ENCODE results near the gene SULT1C3.

The SULT1C3 gene

DNA sequence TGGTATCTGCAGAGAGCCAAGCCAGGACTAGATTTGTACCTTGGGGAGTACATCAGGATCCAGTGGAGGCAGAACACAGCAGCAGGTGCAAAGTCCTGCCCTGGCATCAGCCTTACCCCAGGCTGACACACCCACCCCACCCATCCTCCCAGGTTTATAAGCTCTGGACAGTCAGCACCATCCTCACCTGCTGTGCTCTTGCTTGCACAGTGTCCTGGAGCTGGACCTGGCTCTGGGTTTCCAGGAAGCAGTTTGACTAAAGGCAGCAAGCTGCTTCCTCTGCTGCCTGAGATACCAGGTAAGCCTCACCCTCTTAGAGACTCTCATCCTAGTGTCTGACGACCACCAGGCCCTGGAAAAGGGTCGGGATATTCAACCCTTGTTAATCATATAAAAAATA is at the start of gene SULT1C3:
SULT1C3 (plus strand) TSS at position 183 of the 400 bp plus-strand sequence. CDS start 7,227 bp downstream, outside the sequence.
- Mint-ChIP-seq H3K27ac (no peak within 1 kb of the TSS), H3K36me3 (no peaks in the 10 kb centered on the region), H3K4me1 (no peaks in the 10 kb centered on the region), H3K9me3 (peaks cover 0 to 7% of the 10 kb centered on the region in 2 donors), H3K27me3 (no peaks in the 10 kb centered on the region), H3K4me3 (no peak within 1 kb of the TSS)
- DNase-seq (no peak), ATAC-seq (replicated peaks) (no peak)

GRCh38 chr2:108193251-108193650 is 46.5 kb upstream of the SULT1C3 start:
- Mint-ChIP-seq H3K27me3 (peaks cover 0 to 12% of the 10 kb centered on the region in 2 donors), H3K27ac (no peak overlapping the region), H3K4me1 (no peaks in the 10 kb centered on the region), H3K36me3 (no peaks in the 10 kb centered on the region), H3K4me3 (no peak overlapping the region), H3K9me3 (peaks cover 0 to 3% of the 10 kb centered on the region in 2 donors)
- DNase-seq (no peak), ATAC-seq (replicated peaks) (no peak)

- ATAC-seq (replicated peaks) (no peak), DNase-seq (no peak)
- H3K27ac Mint-ChIP-seq: no peak overlapping the region
These were observed 45.2 kb upstream of the SULT1C3 start for GRCh38 chr2:108194409-108195132.

DNA sequence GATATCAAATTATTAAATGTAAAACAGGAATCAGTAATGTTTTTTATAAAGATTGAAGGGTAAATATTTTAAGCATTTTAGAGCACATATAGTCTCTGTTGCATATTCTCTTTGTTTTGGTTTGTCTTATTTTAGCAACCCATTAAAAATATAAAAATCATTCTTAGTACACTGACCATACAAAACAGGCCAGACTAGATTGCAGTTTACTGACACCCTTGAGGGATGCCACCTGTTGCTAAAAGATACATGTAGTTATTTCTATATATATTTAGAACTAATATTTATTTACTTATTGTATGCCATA is 44.7 kb upstream of the SULT1C3 start:
- Mint-ChIP-seq H3K4me1 (no peaks in the 10 kb centered on the region), H3K4me3 (no peak overlapping the region), H3K27me3 (peaks cover 0 to 12% of the 10 kb centered on the region in 2 donors), H3K36me3 (no peaks in the 10 kb centered on the region), H3K27ac (no peak overlapping the region), H3K9me3 (peaks cover 0 to 3% of the 10 kb centered on the region in 2 donors)
- DNase-seq (no peak), ATAC-seq (replicated peaks) (no peak)

More at GRCh38 chr2:108194409-108195132, 45.2 kb upstream of the SULT1C3 start:
- peaks cover 0 to 12% of the 10 kb centered on the region in 2 donors for H3K27me3 Mint-ChIP-seq
- peaks cover 0 to 3% of the 10 kb centered on the region in 2 donors for H3K9me3 Mint-ChIP-seq
- no peak overlapping the region for H3K4me3 Mint-ChIP-seq
- H3K36me3 Mint-ChIP-seq: no peaks in the 10 kb centered on the region
- no peaks in the 10 kb centered on the region for H3K4me1 Mint-ChIP-seq

DNA sequence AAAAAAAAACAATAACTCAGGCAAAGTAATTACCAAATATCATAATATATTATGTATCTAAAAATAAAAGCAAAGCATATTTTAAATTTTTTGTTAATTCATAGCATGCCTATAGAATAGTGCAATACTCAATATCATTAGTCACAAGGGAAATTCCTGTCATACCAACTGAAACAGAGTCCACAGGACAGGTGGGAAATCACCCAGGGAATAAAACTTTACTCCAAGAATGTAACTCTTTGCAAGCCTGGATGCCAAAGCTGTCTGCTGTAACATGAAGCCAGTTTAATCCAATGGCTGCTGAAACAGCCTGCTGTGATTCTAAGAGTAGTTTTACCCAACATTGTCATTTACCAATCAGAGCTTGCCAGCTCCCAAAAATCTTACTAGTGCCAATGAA is 40.0 kb upstream of the SULT1C3 start:
- H3K27me3 Mint-ChIP-seq: no peaks in the 10 kb centered on the region
- H3K4me3 Mint-ChIP-seq: no peak overlapping the region
- peaks cover 0 to 2% of the 10 kb centered on the region in 2 donors for H3K36me3 Mint-ChIP-seq
- no peak for ATAC-seq (replicated peaks)
- DNase-seq: no peak
- peaks cover 17% of the 10 kb centered on the region in 2 donors for H3K9me3 Mint-ChIP-seq
- H3K27ac Mint-ChIP-seq: no peak overlapping the region
- H3K4me1 Mint-ChIP-seq: no peaks in the 10 kb centered on the region

DNA sequence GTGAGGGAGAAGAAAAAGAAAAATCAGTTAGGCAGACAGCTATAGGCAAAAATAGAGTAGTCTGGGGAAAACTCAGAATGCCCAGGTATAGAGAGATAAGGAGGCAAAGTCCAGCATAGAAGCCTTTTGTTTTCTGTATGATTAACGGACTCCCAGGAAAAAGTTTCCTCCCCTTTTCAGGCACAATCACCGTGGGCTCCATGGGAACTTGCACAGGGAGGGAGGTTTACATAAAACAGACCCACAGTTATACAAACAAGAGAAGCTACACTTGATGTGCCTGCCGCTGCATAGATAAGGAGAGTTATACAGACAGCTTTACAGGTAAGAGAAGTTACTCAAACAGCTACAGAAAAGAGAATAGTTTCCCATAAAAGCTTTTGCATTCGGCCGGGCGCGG is 39.2 kb upstream of the SULT1C3 start:
- no peaks in the 10 kb centered on the region for H3K27me3 Mint-ChIP-seq
- no peaks in the 10 kb centered on the region for H3K4me1 Mint-ChIP-seq
- peaks cover 17% of the 10 kb centered on the region in 2 donors for H3K9me3 Mint-ChIP-seq
- ATAC-seq (replicated peaks): no peak
- H3K4me3 Mint-ChIP-seq: no peak overlapping the region
- H3K36me3 Mint-ChIP-seq: peaks cover 0 to 2% of the 10 kb centered on the region in 2 donors
- DNase-seq: no peak
- H3K27ac Mint-ChIP-seq: no peak overlapping the region

GRCh38 chr2:108212671-108213070 is 27.1 kb upstream of the SULT1C3 start:
- Mint-ChIP-seq H3K9me3 (peaks cover 14% of the 10 kb centered on the region in 2 donors), H3K4me3 (no peak overlapping the region), H3K4me1 (peaks cover 2 to 7% of the 10 kb centered on the region in 2 donors), H3K27me3 (peaks cover 5 to 6% of the 10 kb centered on the region in 2 donors), H3K27ac (no peak overlapping the region), H3K36me3 (no peaks in the 10 kb centered on the region)
- no peak for ATAC-seq (replicated peaks)
- DNase-seq: no peak

GRCh38 chr2:108215794-108216211 is 24.0 kb upstream of the SULT1C3 start:
- H3K36me3 Mint-ChIP-seq: no peaks in the 10 kb centered on the region
- peaks cover 2 to 7% of the 10 kb centered on the region in 2 donors for H3K4me1 Mint-ChIP-seq
- DNase-seq (no peak), ATAC-seq (replicated peaks) (no peak)
- H3K27ac Mint-ChIP-seq: no peak overlapping the region
- peaks cover 0 to 2% of the 10 kb centered on the region in 2 donors for H3K9me3 Mint-ChIP-seq
- no peaks in the 10 kb centered on the region for H3K27me3 Mint-ChIP-seq
- no peak overlapping the region for H3K4me3 Mint-ChIP-seq

GRCh38 chr2:108217211-108217610 is 22.6 kb upstream of the SULT1C3 start:
- ATAC-seq (replicated peaks) (no peak), DNase-seq (no peak)
- H3K9me3 Mint-ChIP-seq: peaks cover 0 to 2% of the 10 kb centered on the region in 2 donors
- no peaks in the 10 kb centered on the region for H3K36me3 Mint-ChIP-seq
- no peak overlapping the region for H3K27ac Mint-ChIP-seq
- H3K4me3 Mint-ChIP-seq: no peak overlapping the region
- no peaks in the 10 kb centered on the region for H3K4me1 Mint-ChIP-seq
- H3K27me3 Mint-ChIP-seq: no peaks in the 10 kb centered on the region

DNA sequence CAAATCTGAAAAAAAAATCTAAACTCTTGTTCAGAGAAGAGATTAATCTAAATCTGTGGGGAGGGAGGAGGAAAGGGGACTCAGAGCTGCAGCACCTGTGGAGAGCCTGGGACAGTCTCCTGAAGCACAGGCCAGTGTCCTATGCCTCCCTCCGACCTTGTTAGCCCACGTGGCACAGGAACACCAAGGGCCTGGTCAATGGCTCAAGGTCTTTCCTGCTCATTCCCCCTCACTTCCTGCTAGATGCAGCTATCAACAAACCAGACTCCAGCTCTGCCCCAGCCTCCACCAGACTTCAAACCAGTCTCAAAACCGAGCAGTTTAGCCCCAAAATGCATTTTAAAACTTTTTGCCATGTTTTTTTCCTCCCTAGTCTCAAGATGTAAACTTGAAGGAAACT is 20.1 kb upstream of the SULT1C3 start:
- ATAC-seq (replicated peaks) (no peak), DNase-seq (no peak)
- H3K27ac Mint-ChIP-seq: no peak overlapping the region
- no peaks in the 10 kb centered on the region for H3K4me1 Mint-ChIP-seq
- H3K27me3 Mint-ChIP-seq: no peaks in the 10 kb centered on the region
- H3K9me3 Mint-ChIP-seq: peaks cover 11 to 14% of the 10 kb centered on the region in 2 donors
- H3K36me3 Mint-ChIP-seq: peaks cover 0 to 4% of the 10 kb centered on the region in 2 donors
- no peak overlapping the region for H3K4me3 Mint-ChIP-seq

DNA sequence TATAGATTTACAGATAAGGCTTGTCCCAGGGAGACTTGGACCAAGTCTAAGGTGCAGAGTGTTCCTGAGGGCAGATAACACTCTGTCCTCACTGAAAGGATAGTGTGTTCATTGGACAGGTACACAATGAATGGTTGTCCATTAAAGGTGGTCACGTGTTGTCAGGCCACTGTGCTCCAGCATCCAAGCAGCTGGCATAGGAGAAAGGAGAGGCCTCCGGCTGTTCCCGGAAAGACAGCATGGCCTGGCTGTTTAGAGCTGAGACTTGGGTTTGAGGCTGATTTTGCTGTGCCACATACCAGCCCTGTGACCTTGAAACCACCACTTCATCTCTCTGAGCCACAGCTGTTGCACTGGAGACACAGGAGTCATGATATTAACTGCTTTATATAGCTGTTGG is 19.6 kb upstream of the SULT1C3 start:
- DNase-seq (no peak), ATAC-seq (replicated peaks) (no peak)
- H3K27ac Mint-ChIP-seq: no peak overlapping the region
- H3K27me3 Mint-ChIP-seq: no peaks in the 10 kb centered on the region
- H3K9me3 Mint-ChIP-seq: peaks cover 11 to 14% of the 10 kb centered on the region in 2 donors
- H3K4me3 Mint-ChIP-seq: no peak overlapping the region
- peaks cover 0 to 4% of the 10 kb centered on the region in 2 donors for H3K36me3 Mint-ChIP-seq
- H3K4me1 Mint-ChIP-seq: no peaks in the 10 kb centered on the region

- Mint-ChIP-seq H3K27ac (no peak overlapping the region), H3K4me1 (no peaks in the 10 kb centered on the region), H3K36me3 (peaks cover 0 to 4% of the 10 kb centered on the region in 2 donors), H3K27me3 (no peaks in the 10 kb centered on the region), H3K9me3 (peaks cover 11 to 14% of the 10 kb centered on the region in 2 donors), H3K4me3 (no peak overlapping the region)
- no peak for ATAC-seq (replicated peaks)
- DNase-seq: no peak
These were observed 18.7 kb upstream of the SULT1C3 start for GRCh38 chr2:108220942-108221541.

DNA sequence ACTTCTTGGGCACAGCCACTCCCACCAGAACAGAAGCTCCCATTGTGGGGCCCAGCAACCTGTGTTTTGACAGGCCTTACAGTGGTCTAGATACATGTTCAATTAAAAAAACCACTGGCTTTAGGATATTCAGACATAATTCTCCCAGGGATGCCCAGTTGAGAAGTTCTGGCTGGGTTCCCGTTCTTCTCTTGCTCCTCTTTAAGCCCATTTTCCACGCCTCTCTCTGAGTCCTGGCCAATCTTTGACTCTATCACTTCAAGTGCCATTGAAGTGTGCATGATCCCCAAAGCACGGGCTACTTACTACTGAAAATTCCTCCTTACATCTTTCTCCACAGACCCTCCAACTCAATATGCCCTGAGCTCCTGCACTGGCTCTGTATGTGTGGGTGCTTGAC is 17.5 kb upstream of the SULT1C3 start:
- DNase-seq: no peak
- Mint-ChIP-seq H3K27me3 (no peaks in the 10 kb centered on the region), H3K27ac (no peak overlapping the region), H3K4me3 (no peak overlapping the region), H3K9me3 (peaks cover 11 to 14% of the 10 kb centered on the region in 2 donors), H3K36me3 (peaks cover 0 to 4% of the 10 kb centered on the region in 2 donors), H3K4me1 (no peaks in the 10 kb centered on the region)
- no peak for ATAC-seq (replicated peaks)

DNA sequence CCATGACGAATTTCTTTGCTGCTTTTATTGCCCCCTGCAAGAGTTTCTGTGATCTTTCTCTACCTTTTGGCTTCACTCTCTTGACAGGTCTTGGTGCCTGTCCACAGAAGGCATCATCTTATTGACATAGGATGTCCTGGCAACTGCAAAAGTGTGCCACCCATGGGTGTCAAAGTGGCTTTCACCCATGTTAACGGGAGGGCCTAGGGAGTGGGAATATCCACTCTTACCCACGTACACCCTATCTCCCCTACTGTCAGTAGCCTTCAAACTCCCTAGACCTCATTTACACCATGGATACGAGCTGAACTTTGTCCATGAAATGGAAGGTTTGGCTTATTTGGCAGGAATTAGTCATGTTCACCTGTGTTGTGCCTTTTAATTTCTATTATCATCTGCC is 16.2 kb upstream of the SULT1C3 start:
- no peak for ATAC-seq (replicated peaks)
- Mint-ChIP-seq H3K27ac (no peak overlapping the region), H3K27me3 (no peaks in the 10 kb centered on the region), H3K36me3 (peaks cover 0 to 4% of the 10 kb centered on the region in 2 donors), H3K4me3 (no peak overlapping the region), H3K4me1 (no peaks in the 10 kb centered on the region), H3K9me3 (peaks cover 11 to 14% of the 10 kb centered on the region in 2 donors)
- no peak for DNase-seq

GRCh38 chr2:108224022-108224421 is 15.7 kb upstream of the SULT1C3 start:
- no peaks in the 10 kb centered on the region for H3K4me1 Mint-ChIP-seq
- peaks cover 0 to 4% of the 10 kb centered on the region in 2 donors for H3K36me3 Mint-ChIP-seq
- no peaks in the 10 kb centered on the region for H3K27me3 Mint-ChIP-seq
- no peak overlapping the region for H3K27ac Mint-ChIP-seq
- peaks cover 11 to 14% of the 10 kb centered on the region in 2 donors for H3K9me3 Mint-ChIP-seq
- ATAC-seq (replicated peaks) (no peak), DNase-seq (no peak)
- no peak overlapping the region for H3K4me3 Mint-ChIP-seq
